HG03064 (cell line): ENCODE data around the gene SLC25A26.
A peak's percentile ranks its signal among the peaks of the same experiment; 100 is the strongest.

Experiments
- ATAC-seq: cut with Tn5 transposase; IDR thresholded peaks from one replicate; pipeline ENCODE4 v1.9.1; 2021; ENCODE audit warnings: low read depth; ENCODE audit not compliant: unreplicated experiment

Gene SLC25A26

GRCh38 chr3:66312039-66312438 is 91.2 kb downstream of the SLC25A26 start:
- ATAC-seq: no peak

DNA sequence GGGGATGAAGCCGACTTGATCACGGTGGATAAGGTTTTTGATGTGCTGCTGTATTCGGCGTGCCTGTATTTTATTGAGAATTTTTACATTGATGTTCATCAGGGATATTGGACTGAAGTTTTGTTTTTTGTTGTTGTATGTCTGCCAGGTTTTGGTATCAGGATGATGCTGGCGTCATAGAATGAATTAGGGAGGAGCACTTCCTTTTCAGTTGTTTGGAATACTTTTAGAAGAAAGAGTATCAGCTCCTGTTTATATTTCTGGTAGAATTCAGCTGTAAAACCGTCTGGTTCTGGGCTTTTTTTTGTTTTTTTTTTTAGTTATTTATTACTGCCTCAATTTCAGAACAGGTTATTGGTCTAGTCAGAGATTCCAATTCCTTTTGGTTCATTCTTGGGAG is 93.7 kb downstream of the SLC25A26 start:
- ATAC-seq: no peak

GRCh38 chr3:66317750-66318376 is 97.1 kb downstream of the SLC25A26 start:
- no peak for ATAC-seq

- no peak for ATAC-seq
Observed at GRCh38 chr3:66320390-66320789, 99.6 kb downstream of the SLC25A26 start.

DNA sequence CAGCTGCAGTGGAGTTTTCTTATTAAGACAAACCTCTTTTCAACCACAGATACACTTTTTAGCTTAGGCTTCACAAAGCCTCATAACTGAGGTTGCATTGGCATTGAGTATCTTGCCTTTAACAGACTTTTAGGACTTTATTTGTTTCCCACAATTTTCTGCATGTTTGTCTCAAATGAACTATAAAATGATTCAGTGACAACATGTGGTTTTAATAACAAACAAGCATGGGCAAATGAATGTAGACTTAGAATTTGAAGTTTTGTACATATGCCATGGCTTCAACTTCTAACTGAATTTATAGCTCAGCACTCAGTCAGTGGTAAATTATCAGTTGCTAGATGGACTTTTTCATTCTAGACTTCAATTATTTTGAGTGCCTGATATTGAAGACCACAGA is 101.6 kb downstream of the SLC25A26 start:
- no peak for ATAC-seq

GRCh38 chr3:66326340-66326739 is 105.5 kb downstream of the SLC25A26 start:
- no peak for ATAC-seq

DNA sequence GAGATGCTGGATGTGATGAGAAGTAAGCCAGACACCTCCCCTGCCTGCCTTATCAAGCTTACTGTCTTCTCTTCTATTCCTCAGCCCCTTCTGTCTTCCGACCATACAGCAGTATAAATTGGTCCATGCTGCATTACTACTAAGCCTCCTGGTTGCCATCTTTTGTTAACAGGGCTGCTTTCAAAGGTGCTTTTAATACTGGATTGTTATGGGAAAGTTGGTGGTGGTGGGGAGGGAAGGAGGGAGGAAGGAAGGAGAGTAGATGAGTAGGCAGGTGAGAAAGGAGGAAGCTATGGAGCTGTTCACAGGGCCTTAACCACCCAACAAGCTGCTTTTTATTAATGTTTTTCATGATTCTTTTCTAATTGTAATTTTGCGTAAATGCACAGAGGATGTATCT is 114.9 kb downstream of the SLC25A26 start:
- no peak for ATAC-seq

DNA sequence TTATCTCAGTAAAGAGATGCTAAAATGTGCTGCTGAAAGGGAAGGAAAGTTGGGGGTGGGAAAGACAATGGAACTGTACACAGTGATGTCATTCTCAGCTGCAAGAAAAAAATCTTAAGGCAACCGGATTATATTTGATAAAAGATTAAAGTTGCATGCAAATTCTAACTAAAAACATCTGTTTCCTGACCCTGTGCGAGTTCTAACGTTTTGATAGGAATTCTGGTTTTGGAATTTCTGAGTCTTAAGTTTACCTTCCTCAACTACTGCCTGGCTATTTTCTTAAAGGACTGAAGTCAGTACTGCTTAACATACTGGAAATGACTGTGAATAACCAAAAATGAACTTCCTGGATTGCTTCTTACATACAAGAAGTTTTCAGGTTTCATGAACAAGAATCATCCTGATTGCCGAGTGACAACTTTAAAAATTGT is 115.5 kb downstream of the SLC25A26 start:
- ATAC-seq: no peak

GRCh38 chr3:66338927-66339326 is 118.1 kb downstream of the SLC25A26 start:
- no peak for ATAC-seq

DNA sequence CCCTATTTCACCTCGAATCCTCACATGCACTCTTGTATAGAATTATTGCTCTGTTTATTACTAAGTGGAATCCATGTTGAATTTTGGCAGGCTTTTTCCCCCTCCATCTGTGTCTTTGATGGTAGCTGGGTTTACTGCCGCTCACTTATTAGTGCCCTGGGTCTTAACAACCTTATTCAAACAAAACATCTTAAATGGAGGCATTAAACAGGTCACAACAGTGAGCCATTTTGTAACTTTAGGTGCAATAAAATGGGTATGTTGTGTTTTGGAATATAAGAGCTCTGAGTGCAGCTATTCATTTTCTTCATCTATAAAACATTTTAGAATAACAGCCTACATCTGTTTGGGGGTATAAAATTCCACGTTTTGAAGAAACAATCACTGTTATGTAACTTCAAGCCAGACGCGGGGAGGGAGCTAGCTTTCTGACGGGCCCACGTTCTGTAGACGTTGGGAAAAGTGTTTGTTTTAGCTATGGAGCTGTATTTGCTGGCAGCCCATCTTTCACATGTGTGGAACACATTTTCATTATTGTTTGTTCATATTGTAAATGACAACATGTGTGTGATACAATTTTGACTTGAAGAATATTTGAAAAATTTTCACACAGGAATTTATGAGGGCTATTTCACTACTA is 122.0 kb downstream of the SLC25A26 start:
- ATAC-seq: no peak

DNA sequence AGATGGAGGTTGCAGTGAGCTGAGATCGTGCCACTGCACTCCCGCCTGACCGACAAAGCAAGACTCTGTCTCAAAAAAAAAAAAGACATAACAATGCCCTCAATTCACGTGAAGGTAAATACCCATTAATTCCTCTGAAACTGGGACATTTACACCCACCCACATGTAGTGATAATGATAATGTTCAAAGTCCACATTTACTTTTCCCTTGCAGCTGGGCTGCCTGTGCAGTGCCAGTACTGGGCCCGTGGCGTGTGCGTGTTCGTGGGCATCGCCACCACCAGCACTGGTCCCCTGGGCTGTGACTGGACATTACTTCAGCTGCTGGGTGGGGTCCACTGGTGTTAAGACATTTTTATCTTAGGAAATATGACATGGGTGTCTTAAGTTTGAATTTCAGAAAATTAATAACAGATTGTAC is 123.6 kb downstream of the SLC25A26 start:
- ATAC-seq: no peak

- no peak for ATAC-seq
Observed at GRCh38 chr3:66344848-66345578, 124.2 kb downstream of the SLC25A26 start.

DNA sequence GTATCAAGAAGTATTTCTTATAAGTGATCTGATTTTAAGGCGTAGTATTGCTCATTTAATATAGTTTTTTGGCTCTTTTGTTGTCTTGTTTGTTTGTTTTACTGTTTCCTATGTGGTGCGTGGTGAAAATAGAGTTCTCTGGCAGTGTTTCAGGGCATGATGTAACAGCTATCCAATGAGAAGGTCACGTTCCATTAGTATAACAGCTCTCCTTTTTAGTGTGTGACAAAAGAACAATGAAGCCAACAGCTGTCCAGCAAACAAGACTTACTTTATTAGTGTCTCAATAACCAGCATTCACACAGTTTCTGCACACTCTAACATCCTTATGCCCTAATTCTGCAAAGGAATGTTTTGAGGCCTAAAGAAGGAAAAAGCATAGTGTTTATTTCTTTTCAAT is 127.9 kb downstream of the SLC25A26 start:
- ATAC-seq: no peak

- ATAC-seq: no peak
Observed at GRCh38 chr3:66350601-66351000, 129.8 kb downstream of the SLC25A26 start.

GRCh38 chr3:66353039-66353438 is 132.2 kb downstream of the SLC25A26 start:
- no peak for ATAC-seq

GRCh38 chr3:66353530-66353929 is 132.7 kb downstream of the SLC25A26 start:
- ATAC-seq: no peak

DNA sequence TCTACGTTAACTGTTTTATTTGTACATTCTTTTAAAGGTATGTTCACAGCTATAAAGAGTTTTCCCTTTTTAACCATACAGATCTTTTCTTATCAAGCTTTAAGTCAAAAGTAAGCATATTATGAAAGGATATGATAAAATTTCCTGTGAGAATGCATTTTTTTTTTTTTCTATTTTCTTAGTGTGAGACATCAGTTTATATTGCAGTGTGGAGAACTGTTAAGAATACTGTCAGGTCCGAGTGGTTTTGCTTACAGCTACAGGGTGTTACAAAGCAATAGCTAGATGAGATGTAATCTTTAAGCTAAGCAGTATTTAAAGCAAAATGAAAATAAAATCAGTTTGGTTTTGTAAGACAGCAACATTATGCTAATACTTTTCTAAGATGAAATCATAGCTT is 133.2 kb downstream of the SLC25A26 start:
- no peak for ATAC-seq

DNA sequence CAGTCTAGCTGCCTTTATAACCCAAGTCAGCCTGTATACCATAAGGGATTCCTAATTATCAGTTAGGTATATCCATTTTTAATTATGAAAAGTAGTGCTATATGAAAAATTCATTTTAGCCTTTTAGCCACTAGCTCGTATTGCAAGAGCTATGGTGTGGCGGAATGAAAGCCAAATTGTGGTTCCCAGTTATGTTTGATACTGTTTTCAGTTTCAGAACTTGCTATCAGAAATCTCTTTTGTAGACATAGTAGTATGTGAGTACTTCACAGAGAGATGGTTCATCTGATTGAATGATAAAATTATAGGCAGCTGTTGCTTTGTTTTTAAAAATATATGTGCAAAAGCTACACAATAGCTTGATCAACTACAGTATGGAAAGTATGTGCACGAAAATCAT is 134.6 kb downstream of the SLC25A26 start:
- peak; percentile 79 for ATAC-seq

GRCh38 chr3:66355997-66356396 is 135.2 kb downstream of the SLC25A26 start:
- ATAC-seq: no peak

- ATAC-seq: no peak
Observed at GRCh38 chr3:66361356-66361755, 140.6 kb downstream of the SLC25A26 start.

DNA sequence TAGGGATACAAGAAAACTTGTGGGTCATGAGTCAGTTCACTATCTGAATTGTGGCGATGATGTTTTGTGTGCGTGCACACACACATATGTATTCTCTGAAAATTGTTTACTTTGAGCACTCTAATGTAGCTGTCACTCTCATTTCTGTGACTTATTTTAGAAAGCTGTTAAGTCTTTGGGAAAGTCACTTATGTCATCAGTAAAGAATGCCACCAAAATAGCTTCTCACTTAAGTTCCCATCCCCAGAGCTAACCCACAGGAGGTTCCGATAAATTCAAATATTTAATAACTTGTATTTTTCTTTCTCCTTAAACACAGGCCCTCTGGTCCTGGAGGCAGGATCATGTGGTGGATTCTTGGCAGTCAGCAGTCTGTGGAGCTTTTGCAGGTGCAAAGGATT is 141.7 kb downstream of the SLC25A26 start:
- no peak for ATAC-seq

DNA sequence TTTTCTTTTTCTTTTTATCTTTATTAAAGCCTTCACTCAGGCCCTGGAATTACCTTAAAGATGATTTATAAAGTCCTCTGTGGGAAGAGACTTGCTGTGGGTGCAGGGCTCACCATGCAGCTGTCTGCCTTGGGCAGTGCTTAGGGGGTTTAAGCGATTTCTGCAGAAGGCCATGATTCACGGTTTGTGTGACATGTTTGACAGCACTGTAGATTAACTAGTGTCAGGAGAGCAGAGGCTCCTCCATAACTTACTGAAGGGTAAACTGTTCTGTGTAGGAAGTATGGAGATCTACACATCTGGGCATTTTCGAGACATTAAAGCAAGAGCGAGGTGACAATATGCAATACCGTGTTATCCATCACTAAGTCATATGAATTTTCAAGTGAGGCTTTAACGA is 142.3 kb downstream of the SLC25A26 start:
- ATAC-seq: no peak
